Transverse colon (tissue), 4 donors: ENCODE results near the gene RPL18A. TPM values are rescaled to one million over a fixed set of nuclear protein-coding genes. Genes with fewer than 3 reads are reported as not detected.

Source experiments
- DNase-seq: peaks from one replicate; pipeline ENCODE4 v3.0.0-alpha.2; 2019
- H3K27ac ChIP-seq, 4 donors: fragments of 200-600 bp; sonication (generic); 2 replicates each; pipeline ENCODE4 v1.5.1; 2016 to 2018; ENCODE audit warnings: inconsistent platforms in 4 of 4
- H3K27me3 ChIP-seq: fragments of 200-600 bp; sonication (generic); 2 replicates; pipeline ENCODE4 v1.5.1; 2017; ENCODE audit warnings: inconsistent platforms
- H3K36me3 ChIP-seq, 4 donors: fragments of 200-600 bp; sonication (generic); 2 replicates each; pipeline ENCODE4 v1.5.1; 2017 to 2019; ENCODE audit warnings: inconsistent platforms in 4 of 4
- H3K4me1 ChIP-seq, 4 donors: fragments of 200-600 bp; sonication (generic); 2 replicates each; pipeline ENCODE4 v1.5.1; 2017 to 2020; ENCODE audit warnings: inconsistent platforms in 4 of 4
- H3K4me3 ChIP-seq, 4 donors: fragments of 200-600 bp; sonication (generic); 1 replicate in 1 of 4; 2 replicates in 3 of 4; pipeline versions ENCODE4 v1.5.1 to v1.6.1; 2017 to 2019; ENCODE audit warnings: inconsistent platforms in 4 of 4
- H3K9me3 ChIP-seq, 2 donors: fragments of 200-600 bp; sonication (generic); 2 replicates each; pipeline ENCODE4 v1.5.1; 2017 to 2019; ENCODE audit warnings: inconsistent platforms in 2 of 2
- CTCF ChIP-seq, 5 experiments: fragments of 200-600 bp in 3 of 5; fragments of 450-650 bp in 2 of 5; sonication (generic) in 3 of 5; IDR thresholded peaks; 1 replicate in 2 of 5; 2 replicates in 3 of 5; pipeline ENCODE4 v1.5.1; 2016 to 2017; ENCODE audit warnings: antibody characterized with exemption in 5 of 5, inconsistent platforms in 3 of 5, mild to moderate bottlenecking in 2 of 5, moderate library complexity in 1 of 5
- EP300 ChIP-seq: sonication (generic); formaldehyde crosslinking; IDR thresholded peaks from one replicate; pipeline ENCODE4 v1.6.1; 2017; ENCODE audit warnings: antibody characterized with exemption, low read depth
- POLR2A ChIP-seq: fragments of 450-650 bp; IDR thresholded peaks from one replicate; pipeline ENCODE4 v1.6.1; 2016; ENCODE audit warnings: antibody characterized with exemption, mild to moderate bottlenecking, moderate library complexity
- POLR2AphosphoS5 ChIP-seq, 3 donors: sonication (generic); formaldehyde crosslinking; IDR thresholded peaks; one replicate each; pipeline ENCODE4 v1.6.1; 2016; ENCODE audit warnings: antibody characterized with exemption in 3 of 3
- WGBS, 2 donors: methylation state at CpG; one replicate each; pipeline ENCODE4 v1.1.5; 2018; ENCODE audit warnings: low coverage in 1 of 2; 5-methylcytosine and 5-hydroxymethylcytosine counted together
- in situ Hi-C, 4 donors: fragments of 200-750 bp; cut with MboI; loops; one replicate each; pipeline versions ENCODE4 v1.15.0 to v1.15.1; 2017; ENCODE audit warnings: low sequenced_read_pairs in 3 of 4, low pct_ligation_motif_present in 1 of 4, low pct_unique_long_range_greater_than_20kb in 1 of 4
- intact Hi-C: fragments of 100-400 bp; cut with DNase I; formaldehyde crosslinking; loops from one replicate; pipeline ENCODE4 v1.15.1; 2023; ENCODE audit warnings: low total_unique reads
- total RNA-seq, 4 donors: library from RNA; depleted of rRNA; stranded (reverse); fragments of >200 nt; gene quantifications; one replicate each; pipeline ENCODE4 v1.1.0, GENCODE V29; 2016

RPL18A gene
- total RNA-seq, 4 donors from 2014 or later = 727 to 1,372 (median 1,071) TPM

- peaks cover 0 to 10% (median 3%) of the 10 kb centered on the region in 4 donors for H3K4me1 ChIP-seq
- H3K27ac ChIP-seq = no peak overlapping the region
- H3K36me3 ChIP-seq = no peaks in the 10 kb centered on the region
- in situ Hi-C loops (loop anchor here in 2 of 4 donors (5.0 to 25.0 kb wide), 3 partner anchors 72 to 143 kb away; partner anchors contain the start of gene MAP1S (in 1 of the 2)), intact Hi-C loops (loop anchor here (5.0 to 10.0 kb wide), 2 partner anchors 139 to 153 kb away; no protein-coding TSS in a partner anchor)
- peak; percentile 92 for DNase-seq
- TF ChIP-seq EP300 (no peak), POLR2AphosphoS5 (IDR thresholded peaks at IDR 0.05) (no peak), POLR2A (no peak), CTCF (IDR thresholded peaks at IDR 0.05) (peak; percentile 95 to 99 (median 96))
- no peaks in the 10 kb centered on the region for H3K27me3 ChIP-seq
- no peaks in the 10 kb centered on the region for H3K9me3 ChIP-seq
- H3K4me3 ChIP-seq = no peak overlapping the region
- 16 to 45% methylated on average over 3 to 27 of the region's 29 CpGs for WGBS, 2 donors
Observed at GRCh38 chr19:17855280-17856152, 4.2 kb upstream of the RPL18A start.

GRCh38 chr19:17860331-17860992 lies 752 bp downstream of the RPL18A start:
- H3K4me1 ChIP-seq = peaks cover 9 to 53% (median 25%) of the 10 kb centered on the region in 4 donors
- peak overlapping the region; percentile 90 to 95 (median 92) for H3K27ac ChIP-seq
- TF ChIP-seq POLR2AphosphoS5 (IDR thresholded peaks at IDR 0.05) (no peak), POLR2A (no peak), CTCF (IDR thresholded peaks at IDR 0.05) (no peak), EP300 (no peak)
- no peaks in the 10 kb centered on the region for H3K9me3 ChIP-seq
- WGBS, 2 donors = 2 to 3% methylated on average over 8 to 22 of the region's 22 CpGs
- H3K36me3 ChIP-seq = peaks cover 0 to 23% (median 10%) of the 10 kb centered on the region in 4 donors
- DNase-seq = no peak
- H3K27me3 ChIP-seq = no peaks in the 10 kb centered on the region
- peak overlapping the region; percentile 89 to 97 (median 93) for H3K4me3 ChIP-seq
- in situ Hi-C loops (loop anchor here in 2 of 4 donors (10.0 to 25.0 kb wide), 3 partner anchors 127 to 148 kb away; partner anchors contain the start of gene MAP1S (in 1 of the 2)), intact Hi-C loops (no loop called here)

GRCh38 chr19:17860993-17861360 lies 1.3 kb downstream of the RPL18A start:
- in situ Hi-C loops = loop anchor here in 2 of 4 donors (10.0 to 25.0 kb wide), 3 partner anchors 126 to 149 kb away; partner anchors contain the start of gene MAP1S (in 1 of the 2)
- peaks cover 0 to 23% (median 10%) of the 10 kb centered on the region in 4 donors for H3K36me3 ChIP-seq
- no peak for TF ChIP-seq EP300
- no peak for TF ChIP-seq POLR2A
- no peak for TF ChIP-seq POLR2AphosphoS5 (IDR thresholded peaks at IDR 0.05)
- TF ChIP-seq CTCF (IDR thresholded peaks at IDR 0.05) = no peak

More at GRCh38 chr19:17860993-17861360, 1.3 kb downstream of the RPL18A start:
- no peaks in the 10 kb centered on the region for H3K27me3 ChIP-seq
- no peak for DNase-seq
- peak overlapping the region; percentile 90 to 95 (median 92) for H3K27ac ChIP-seq
- no peaks in the 10 kb centered on the region for H3K9me3 ChIP-seq
- intact Hi-C loops = no loop called here
- peak overlapping the region; percentile 89 to 97 (median 93) for H3K4me3 ChIP-seq
- peaks cover 9 to 56% (median 29%) of the 10 kb centered on the region in 4 donors for H3K4me1 ChIP-seq
- WGBS, 2 donors = 8 to 20% methylated on average over 1 to 2 of the region's 7 CpGs
